Measurements from ENCODE around the gene OLFML1.

OLFML1 gene

DNA sequence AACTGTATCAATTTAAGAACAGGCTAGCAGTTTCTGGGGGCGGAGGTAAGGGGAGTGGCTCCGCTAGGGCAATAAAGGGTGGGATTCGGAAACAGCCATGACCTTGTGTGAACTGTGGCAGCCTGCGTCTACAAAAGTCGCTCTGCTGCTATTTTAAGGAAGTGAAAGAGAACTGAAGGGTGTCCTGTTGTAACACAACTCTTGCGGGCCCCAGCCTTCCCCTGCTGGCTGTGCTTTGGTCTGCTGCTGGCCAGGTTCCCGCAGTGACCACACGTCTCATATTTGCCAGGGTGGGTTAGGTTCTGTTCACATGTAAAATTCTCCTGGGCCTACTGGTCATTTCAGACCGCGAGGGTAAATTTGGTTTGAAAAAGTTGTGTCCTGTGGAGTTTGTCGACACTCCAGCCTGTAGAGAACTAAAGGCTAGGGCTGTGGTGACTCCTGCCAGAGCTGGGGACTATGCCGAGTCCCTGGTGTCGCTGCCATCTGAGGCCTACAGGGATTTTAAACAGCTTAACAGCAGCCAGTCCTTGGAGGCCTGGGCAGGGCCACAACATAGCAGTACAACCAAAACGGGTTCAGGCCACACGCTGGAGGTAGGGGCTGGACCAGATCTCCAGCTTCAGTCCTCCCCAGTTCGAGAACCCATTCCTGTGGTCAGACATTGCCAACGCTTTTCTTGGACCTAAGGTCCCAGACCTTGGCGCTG lies 27.4 kb downstream of the OLFML1 start (continued):
- no peak for TF ChIP-seq TOX (CRISPR knock-in tag; IDR thresholded peaks at IDR 0.05; ENCODE audit: borderline replicate concordance)
- no peak for TF ChIP-seq ARNTL (CRISPR knock-in tag; IDR thresholded peaks at IDR 0.05; ENCODE audit: borderline replicate concordance, low read depth)

DNA sequence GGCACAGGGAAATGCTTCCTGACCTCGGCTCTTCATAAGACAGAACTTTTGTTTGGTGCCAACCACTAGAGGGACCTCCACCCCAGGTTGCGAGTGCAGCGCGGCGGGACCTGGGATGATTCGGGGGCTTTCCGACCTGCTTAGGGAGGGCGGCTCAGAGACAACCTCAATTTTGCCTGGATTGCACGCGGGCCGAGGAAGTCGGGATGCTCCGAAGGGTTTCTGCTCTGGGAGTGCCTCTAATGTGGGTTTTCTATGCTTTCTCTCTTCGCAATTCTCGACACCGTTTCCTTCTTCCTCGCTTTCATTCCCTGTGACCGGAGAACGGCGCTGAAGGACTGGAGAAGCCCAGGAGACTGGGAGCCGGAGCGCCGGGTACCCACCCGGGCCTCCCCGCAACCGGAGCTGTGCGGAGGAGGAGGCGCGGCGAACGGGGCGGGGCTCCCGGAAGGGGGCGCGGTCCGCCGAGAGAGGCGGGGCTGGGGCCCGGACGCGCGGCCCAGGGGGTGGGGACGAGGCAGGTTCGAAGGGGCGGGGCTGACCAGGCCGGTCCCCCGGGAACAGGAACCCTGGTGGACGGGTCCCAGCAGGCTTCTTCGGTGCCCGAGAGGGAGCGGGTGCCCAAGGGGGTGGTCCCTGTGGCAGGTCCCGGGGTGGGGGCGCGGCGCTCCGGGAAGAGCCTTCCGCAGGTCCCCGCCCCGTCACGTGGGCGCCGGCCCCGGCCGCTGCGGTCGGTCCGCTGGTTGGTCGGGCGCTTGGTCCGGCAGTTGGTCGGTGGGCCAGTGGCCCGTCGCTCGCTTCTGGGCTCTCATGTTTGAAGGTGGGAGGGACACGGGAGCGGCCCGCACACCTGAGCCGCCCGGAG lies 28.2 kb downstream of the OLFML1 start, which contains the start of gene PPFIBP2:
TSS of gene PPFIBP2 (plus strand) at position 766 of the 865 bp plus-strand sequence. CDS start 35,477 bp downstream, outside the sequence.
- peak; percentile 96 for ATAC-seq
- TF ChIP-seq ZNF565 (CRISPR knock-in tag; conservative IDR thresholded peaks at IDR 0.05; ENCODE audit: low read depth) (no peak), ZNF8 (CRISPR knock-in tag; IDR thresholded peaks at IDR 0.05) (no peak), SNAI2 (CRISPR knock-in tag; IDR thresholded peaks at IDR 0.05) (no peak), ZNF70 (CRISPR knock-in tag; IDR thresholded peaks at IDR 0.05) (no peak), ISL1 (CRISPR knock-in tag; IDR thresholded peaks at IDR 0.05) (no peak), ARNTL (CRISPR knock-in tag; IDR thresholded peaks at IDR 0.05; ENCODE audit: borderline replicate concordance, low read depth) (no peak), GLIS3 (CRISPR knock-in tag; IDR thresholded peaks at IDR 0.05) (no peak), TCF4 (CRISPR knock-in tag; IDR thresholded peaks at IDR 0.05; ENCODE audit: borderline replicate concordance) (no peak), OSR1 (CRISPR knock-in tag; IDR thresholded peaks at IDR 0.05) (no peak)
- TF ChIP-seq, protein P1, sequence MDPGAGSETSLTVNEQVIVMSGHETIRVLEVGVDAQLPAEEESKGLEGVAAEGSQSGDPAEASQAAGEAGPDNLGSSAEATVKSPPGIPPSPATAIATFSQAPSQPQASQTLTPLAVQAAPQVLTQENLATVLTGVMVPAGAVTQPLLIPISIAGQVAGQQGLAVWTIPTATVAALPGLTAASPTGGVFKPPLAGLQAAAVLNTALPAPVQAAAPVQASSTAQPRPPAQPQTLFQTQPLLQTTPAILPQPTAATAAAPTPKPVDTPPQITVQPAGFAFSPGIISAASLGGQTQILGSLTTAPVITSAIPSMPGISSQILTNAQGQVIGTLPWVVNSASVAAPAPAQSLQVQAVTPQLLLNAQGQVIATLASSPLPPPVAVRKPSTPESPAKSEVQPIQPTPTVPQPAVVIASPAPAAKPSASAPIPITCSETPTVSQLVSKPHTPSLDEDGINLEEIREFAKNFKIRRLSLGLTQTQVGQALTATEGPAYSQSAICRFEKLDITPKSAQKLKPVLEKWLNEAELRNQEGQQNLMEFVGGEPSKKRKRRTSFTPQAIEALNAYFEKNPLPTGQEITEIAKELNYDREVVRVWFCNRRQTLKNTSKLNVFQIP (CRISPR knock-in tag; IDR thresholded peaks at IDR 0.05; ENCODE audit: borderline replicate concordance, low read depth): no peak
- TF ChIP-seq, protein P2, sequence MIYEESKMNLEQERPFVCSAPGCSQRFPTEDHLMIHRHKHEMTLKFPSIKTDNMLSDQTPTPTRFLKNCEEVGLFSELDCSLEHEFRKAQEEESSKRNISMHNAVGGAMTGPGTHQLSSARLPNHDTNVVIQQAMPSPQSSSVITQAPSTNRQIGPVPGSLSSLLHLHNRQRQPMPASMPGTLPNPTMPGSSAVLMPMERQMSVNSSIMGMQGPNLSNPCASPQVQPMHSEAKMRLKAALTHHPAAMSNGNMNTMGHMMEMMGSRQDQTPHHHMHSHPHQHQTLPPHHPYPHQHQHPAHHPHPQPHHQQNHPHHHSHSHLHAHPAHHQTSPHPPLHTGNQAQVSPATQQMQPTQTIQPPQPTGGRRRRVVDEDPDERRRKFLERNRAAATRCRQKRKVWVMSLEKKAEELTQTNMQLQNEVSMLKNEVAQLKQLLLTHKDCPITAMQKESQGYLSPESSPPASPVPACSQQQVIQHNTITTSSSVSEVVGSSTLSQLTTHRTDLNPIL (CRISPR knock-in tag; IDR thresholded peaks at IDR 0.05; ENCODE audit: low read depth): no peak

DNA sequence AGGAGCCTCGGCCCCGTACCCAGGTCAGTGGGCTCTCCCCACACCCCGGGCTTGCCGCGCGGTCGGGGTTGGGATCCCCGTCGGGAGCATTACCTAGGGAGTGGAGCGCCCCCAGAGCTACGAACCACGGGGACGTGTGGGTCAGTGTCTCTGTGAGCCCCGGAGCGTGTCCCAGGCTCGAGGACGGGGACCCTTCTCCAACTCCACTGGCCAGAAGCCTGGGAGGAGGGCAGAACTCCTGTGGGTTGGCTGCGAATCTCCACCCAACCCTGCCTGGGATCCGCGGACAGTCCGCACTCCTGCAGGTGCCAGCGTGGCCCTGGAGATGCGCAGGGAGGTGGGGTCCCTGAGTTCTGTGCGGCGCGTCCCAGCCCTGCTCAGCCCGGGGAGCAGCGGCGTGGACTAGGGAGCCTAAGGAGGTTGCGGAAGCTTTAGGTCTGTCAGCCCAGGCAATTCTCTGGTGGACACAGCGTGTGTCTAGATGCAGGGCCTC lies 28.8 kb downstream of the OLFML1 start:
- no peak; the same call in 1 of the 3 replicates for ATAC-seq
- TF ChIP-seq GLIS3 (CRISPR knock-in tag; IDR thresholded peaks at IDR 0.05) (no peak), ESRRG (CRISPR knock-in tag; IDR thresholded peaks at IDR 0.05) (no peak), ZNF70 (CRISPR knock-in tag; IDR thresholded peaks at IDR 0.05) (no peak), SNAI2 (CRISPR knock-in tag; IDR thresholded peaks at IDR 0.05) (no peak)

DNA sequence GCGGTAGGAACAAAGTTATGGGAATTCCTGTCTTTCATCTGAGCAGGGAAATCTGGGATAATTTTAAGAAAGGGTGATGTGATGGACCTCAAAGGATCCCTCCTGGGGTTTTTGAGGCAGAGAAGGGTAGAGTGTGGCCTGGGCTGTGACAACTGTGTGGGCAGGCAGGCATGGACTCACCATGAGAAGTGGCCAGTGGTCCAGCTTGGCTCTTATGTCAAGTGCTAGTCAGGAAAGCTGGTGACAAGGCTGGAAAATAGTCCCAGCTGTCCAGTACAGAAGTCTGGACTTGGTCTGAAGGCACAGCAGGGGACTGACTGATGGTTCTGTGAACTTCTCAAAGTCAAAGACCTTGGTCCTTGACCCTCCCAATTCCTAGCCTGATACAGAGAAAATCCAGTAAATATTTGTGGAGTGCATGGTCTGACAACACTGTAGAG lies 30.2 kb downstream of the OLFML1 start:
- TF ChIP-seq ESRRG (CRISPR knock-in tag; IDR thresholded peaks at IDR 0.05) (no peak), ZNF8 (CRISPR knock-in tag; IDR thresholded peaks at IDR 0.05) (no peak), CSDC2 (CRISPR knock-in tag; IDR thresholded peaks at IDR 0.05) (no peak), ZNF565 (CRISPR knock-in tag; conservative IDR thresholded peaks at IDR 0.05; ENCODE audit: low read depth) (no peak), ZC3H10 (CRISPR knock-in tag; IDR thresholded peaks at IDR 0.05) (no peak), OSR1 (CRISPR knock-in tag; IDR thresholded peaks at IDR 0.05) (no peak)
- TF ChIP-seq, protein P3, sequence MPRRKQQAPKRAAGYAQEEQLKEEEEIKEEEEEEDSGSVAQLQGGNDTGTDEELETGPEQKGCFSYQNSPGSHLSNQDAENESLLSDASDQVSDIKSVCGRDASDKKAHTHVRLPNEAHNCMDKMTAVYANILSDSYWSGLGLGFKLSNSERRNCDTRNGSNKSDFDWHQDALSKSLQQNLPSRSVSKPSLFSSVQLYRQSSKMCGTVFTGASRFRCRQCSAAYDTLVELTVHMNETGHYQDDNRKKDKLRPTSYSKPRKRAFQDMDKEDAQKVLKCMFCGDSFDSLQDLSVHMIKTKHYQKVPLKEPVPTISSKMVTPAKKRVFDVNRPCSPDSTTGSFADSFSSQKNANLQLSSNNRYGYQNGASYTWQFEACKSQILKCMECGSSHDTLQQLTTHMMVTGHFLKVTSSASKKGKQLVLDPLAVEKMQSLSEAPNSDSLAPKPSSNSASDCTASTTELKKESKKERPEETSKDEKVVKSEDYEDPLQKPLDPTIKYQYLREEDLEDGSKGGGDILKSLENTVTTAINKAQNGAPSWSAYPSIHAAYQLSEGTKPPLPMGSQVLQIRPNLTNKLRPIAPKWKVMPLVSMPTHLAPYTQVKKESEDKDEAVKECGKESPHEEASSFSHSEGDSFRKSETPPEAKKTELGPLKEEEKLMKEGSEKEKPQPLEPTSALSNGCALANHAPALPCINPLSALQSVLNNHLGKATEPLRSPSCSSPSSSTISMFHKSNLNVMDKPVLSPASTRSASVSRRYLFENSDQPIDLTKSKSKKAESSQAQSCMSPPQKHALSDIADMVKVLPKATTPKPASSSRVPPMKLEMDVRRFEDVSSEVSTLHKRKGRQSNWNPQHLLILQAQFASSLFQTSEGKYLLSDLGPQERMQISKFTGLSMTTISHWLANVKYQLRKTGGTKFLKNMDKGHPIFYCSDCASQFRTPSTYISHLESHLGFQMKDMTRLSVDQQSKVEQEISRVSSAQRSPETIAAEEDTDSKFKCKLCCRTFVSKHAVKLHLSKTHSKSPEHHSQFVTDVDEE (CRISPR knock-in tag; IDR thresholded peaks at IDR 0.05): no peak
- TF ChIP-seq, protein P4, sequence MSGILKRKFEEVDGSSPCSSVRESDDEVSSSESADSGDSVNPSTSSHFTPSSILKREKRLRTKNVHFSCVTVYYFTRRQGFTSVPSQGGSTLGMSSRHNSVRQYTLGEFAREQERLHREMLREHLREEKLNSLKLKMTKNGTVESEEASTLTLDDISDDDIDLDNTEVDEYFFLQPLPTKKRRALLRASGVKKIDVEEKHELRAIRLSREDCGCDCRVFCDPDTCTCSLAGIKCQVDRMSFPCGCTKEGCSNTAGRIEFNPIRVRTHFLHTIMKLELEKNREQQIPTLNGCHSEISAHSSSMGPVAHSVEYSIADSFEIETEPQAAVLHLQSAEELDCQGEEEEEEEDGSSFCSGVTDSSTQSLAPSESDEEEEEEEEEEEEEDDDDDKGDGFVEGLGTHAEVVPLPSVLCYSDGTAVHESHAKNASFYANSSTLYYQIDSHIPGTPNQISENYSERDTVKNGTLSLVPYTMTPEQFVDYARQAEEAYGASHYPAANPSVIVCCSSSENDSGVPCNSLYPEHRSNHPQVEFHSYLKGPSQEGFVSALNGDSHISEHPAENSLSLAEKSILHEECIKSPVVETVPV (CRISPR knock-in tag; IDR thresholded peaks at IDR 0.05): no peak
- TF ChIP-seq, protein P2 (CRISPR knock-in tag; IDR thresholded peaks at IDR 0.05; ENCODE audit: low read depth): no peak
- TF ChIP-seq, protein P1 (CRISPR knock-in tag; IDR thresholded peaks at IDR 0.05; ENCODE audit: borderline replicate concordance, low read depth): no peak
- no peak for ATAC-seq

All from SK-N-SH treated with all-trans-retinoic acid at 6 μM for 48 hours (cell line).